AG04449 (cell line): ENCODE measurements around the gene VPS52.
"Not testable (repeated sequence)": the region's sequence is repeated elsewhere in the genome, so short reads cannot be mapped to it uniquely, and the experiment has no call there.

ENCODE experiments used
- CTCF ChIA-PET: fragments of 350-600 bp; formaldehyde crosslinking; extraction: SDS; loops from one replicate; lab custom pipeline; 2021; ENCODE audit warnings: antibody characterized with exemption; lab: Yijun Ruan, JAX
- POLR2A ChIA-PET: fragments of 400-600, 350-600 bp; formaldehyde crosslinking; extraction: SDS; loops from one replicate; lab custom pipeline; 2020; ENCODE audit warnings: antibody characterized with exemption, inconsistent platforms; lab: Yijun Ruan, JAX
- DNase-seq: peaks from one replicate; pipeline ENCODE4 v3.0.0-alpha.2; 2010; ENCODE audit warnings: low read depth, low spot score
- H3K4me3 ChIP-seq: 2 replicates; pipeline ENCODE4 v1.5.1; 2011; ENCODE audit warnings: low read depth, mild to moderate bottlenecking, control low read depth, low read length
- CTCF ChIP-seq: IDR thresholded peaks from one replicate; pipeline ENCODE4 v1.5.1; 2011; ENCODE audit warnings: mild to moderate bottlenecking, moderate library complexity, low read length, control low read depth, inconsistent platforms; ENCODE audit not compliant: insufficient read depth; ENCODE audit errors: missing control alignments

Gene VPS52

GRCh38 chr6:33278810-33279209 lies 7.1 kb upstream of the VPS52 start:
- no peak for DNase-seq
- ChIA-PET CTCF (interaction anchor here (1.4 to 6.1 kb wide), 3 partner anchors 10 to 67 kb away, joined by 3 to 41 read pairs (median 3); partner anchors contain the start of genes PFDN6 and WDR46), POLR2A (interaction anchor here (1.2 to 3.9 kb wide), 2 partner anchors 9 to 19 kb away, joined by 5 to 57 read pairs; partner anchors contain the start of genes PFDN6 and WDR46)
- no peak for TF ChIP-seq CTCF
- no peak overlapping the region for H3K4me3 ChIP-seq

GRCh38 chr6:33278392-33278741 lies 6.7 kb upstream of the VPS52 start:
- no peak for DNase-seq
- no peak for TF ChIP-seq CTCF
- CTCF ChIA-PET = interaction anchor here (1.4 to 6.1 kb wide), 4 partner anchors 11 to 67 kb away, joined by 3 to 41 read pairs (median 5); partner anchors contain the start of genes PFDN6 and WDR46
- H3K4me3 ChIP-seq = no peak overlapping the region
- POLR2A ChIA-PET = interaction anchor here (1.0 to 3.9 kb wide), 6 partner anchors 10 to 74 kb away, joined by 3 to 57 read pairs (median 5); partner anchors contain the start of genes HSD17B8, PFDN6, RGL2 and WDR46

GRCh38 chr6:33277663-33278391 lies 6.2 kb upstream of the VPS52 start:
- POLR2A ChIA-PET = interaction anchor here (0.6 to 3.9 kb wide), 11 partner anchors 10 to 306 kb away, joined by 3 to 57 read pairs (median 5); partner anchors contain the start of genes HSD17B8, PFDN6, RGL2 and WDR46
- peak overlapping the region; percentile 49; the same call in 1 of the 2 replicates for H3K4me3 ChIP-seq
- CTCF ChIA-PET = interaction anchor here (0.8 to 6.1 kb wide), 10 partner anchors 11 to 131 kb away, joined by 3 to 41 read pairs (median 4); partner anchors contain the start of genes PFDN6 and WDR46
- peak; percentile 17 for TF ChIP-seq CTCF
- DNase-seq = no peak

- POLR2A ChIA-PET = interaction anchor here (0.6 to 3.9 kb wide), 11 partner anchors 11 to 305 kb away, joined by 3 to 57 read pairs (median 4); partner anchors contain the start of genes HSD17B8, PFDN6, RGL2 and WDR46
- peak within 1 kb of the TSS; percentile 49 for H3K4me3 ChIP-seq
- peak; percentile 65 for TF ChIP-seq CTCF
- CTCF ChIA-PET = interaction anchor here (0.8 to 6.1 kb wide), 12 partner anchors 12 to 131 kb away, joined by 3 to 41 read pairs (median 4); partner anchors contain the start of genes PFDN6 and WDR46
- DNase-seq = no peak
Observed at GRCh38 chr6:33276864-33277662, 5.4 kb upstream of the VPS52 start, which contains the start of gene B3GALT4. B3GALT4 (plus strand) TSS chr6:33277123; CDS start chr6:33277420, 297 bp downstream.

GRCh38 chr6:33276581-33276863 lies 4.8 kb upstream of the VPS52 start:
- CTCF ChIA-PET = interaction anchor here (0.8 to 6.1 kb wide), 5 partner anchors 13 to 132 kb away, joined by 3 to 41 read pairs (median 5); partner anchors contain the start of genes PFDN6 and WDR46
- DNase-seq = no peak
- POLR2A ChIA-PET = interaction anchor here (1.2 to 3.9 kb wide), 5 partner anchors 12 to 305 kb away, joined by 3 to 57 read pairs (median 7); partner anchors contain the start of genes HSD17B8, PFDN6 and WDR46
- H3K4me3 ChIP-seq = peak overlapping the region; percentile 49
- TF ChIP-seq CTCF = no peak

- not testable (repeated sequence) for DNase-seq, H3K4me3 ChIP-seq
- ChIA-PET POLR2A (interaction anchor here (0.8 to 3.9 kb wide), 6 partner anchors 12 to 1125 kb away, joined by 3 to 57 read pairs (median 6); partner anchors contain the start of genes HSD17B8, PFDN6 and WDR46), CTCF (interaction anchor here (0.8 to 6.1 kb wide), 4 partner anchors 12 to 132 kb away, joined by 3 to 41 read pairs (median 4); partner anchors contain the start of genes PFDN6 and WDR46)
Observed at GRCh38 chr6:33275795-33276580, 4.3 kb upstream of the VPS52 start.
